Erythroblast (primary cell): Measurements from ENCODE around the gene HDAC11.

Experiments
- GATA1 ChIP-seq: IDR thresholded peaks from 2 replicates; pipeline ENCODE4 v1.6.1; 2011; ENCODE audit warnings: low read depth, mild to moderate bottlenecking, control low read depth, low read length, moderate library complexity
- POLR2A ChIP-seq: IDR thresholded peaks from 2 replicates; pipeline ENCODE4 v1.6.1; 2011; ENCODE audit warnings: mild to moderate bottlenecking, low read length

DNA sequence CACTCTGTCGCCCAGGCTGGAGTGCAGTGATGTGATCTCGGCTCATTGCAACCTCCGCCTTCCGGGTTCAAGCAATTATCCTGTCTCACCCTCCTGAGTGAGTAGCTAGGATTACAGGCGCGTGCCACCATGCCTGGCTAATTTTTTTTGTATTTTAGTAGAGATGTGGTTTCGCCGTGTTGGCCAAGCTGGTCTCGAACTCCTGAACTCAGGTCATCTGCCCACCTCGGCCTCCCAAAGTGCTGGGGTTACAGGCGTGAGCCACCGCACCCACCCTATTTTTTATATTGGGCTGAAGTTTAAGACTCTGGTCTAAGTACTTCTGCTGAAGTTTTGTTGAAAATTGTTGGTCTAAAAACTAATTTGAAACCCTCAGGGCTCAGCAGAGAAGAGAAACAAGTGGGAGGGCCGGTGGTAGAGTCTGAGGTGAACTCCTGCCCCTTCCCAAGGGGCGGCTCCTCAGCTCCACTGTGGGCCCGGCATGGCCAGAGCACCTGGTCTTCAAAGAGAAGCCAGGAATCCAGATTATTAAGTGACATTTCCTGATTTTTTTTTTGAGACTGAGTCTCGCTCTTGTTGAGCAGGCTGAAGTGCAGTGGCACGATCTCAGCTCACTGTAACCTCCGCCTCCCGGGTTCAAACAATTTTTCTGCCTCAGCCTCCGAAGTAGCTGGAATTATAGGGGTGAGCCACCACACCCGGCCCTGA, 4.0 kb downstream of the HDAC11 start:
- no peak for TF ChIP-seq POLR2A
- no peak for TF ChIP-seq GATA1
